Medulla oblongata (tissue), 1 donor: ENCODE data around the gene RDH16.
"Not testable (repeated sequence)": the region's sequence is repeated elsewhere in the genome, so short reads cannot be mapped to it uniquely, and the experiment has no call there.

Source experiments
- DNase-seq: peaks from one replicate; pipeline ENCODE4 v3.0.0-alpha.2; 2015; ENCODE audit errors: extremely low spot score

RDH16 gene

GRCh38 chr12:56988207-56988739 is 30.9 kb upstream of the RDH16 start:
- DNase-seq, result no peak

- peak; percentile 89 for DNase-seq
Observed at GRCh38 chr12:56987551-56988053, 30.2 kb upstream of the RDH16 start.

GRCh38 chr12:56987011-56987410 is 29.6 kb upstream of the RDH16 start:
- DNase-seq, result no peak

- not testable (repeated sequence) for DNase-seq
Observed at GRCh38 chr12:56985714-56986113, 28.3 kb upstream of the RDH16 start.

- DNase-seq, result no peak
Observed at GRCh38 chr12:56983386-56983785, 26.0 kb upstream of the RDH16 start.

- not testable (repeated sequence) for DNase-seq
Observed at GRCh38 chr12:56982578-56983236, 25.3 kb upstream of the RDH16 start.

- no peak for DNase-seq
Observed at GRCh38 chr12:56980941-56981530, 23.6 kb upstream of the RDH16 start.

GRCh38 chr12:56980268-56980667 is 22.9 kb upstream of the RDH16 start:
- DNase-seq, result no peak

GRCh38 chr12:56979628-56980027 is 22.2 kb upstream of the RDH16 start:
- DNase-seq, result no peak

- DNase-seq, result no peak
Observed at GRCh38 chr12:56978397-56979138, 21.2 kb upstream of the RDH16 start.

- not testable (repeated sequence) for DNase-seq
Observed at GRCh38 chr12:56977361-56977760, 20.0 kb upstream of the RDH16 start.

GRCh38 chr12:56974224-56974623 is 16.8 kb upstream of the RDH16 start:
- not testable (repeated sequence) for DNase-seq

GRCh38 chr12:56968910-56969309 is 11.5 kb upstream of the RDH16 start:
- not testable (repeated sequence) for DNase-seq

- DNase-seq, result not testable (repeated sequence)
Observed at GRCh38 chr12:56965997-56966642, 8.7 kb upstream of the RDH16 start.

- not testable (repeated sequence) for DNase-seq
Observed at GRCh38 chr12:56965124-56965523, 7.7 kb upstream of the RDH16 start.

- not testable (repeated sequence) for DNase-seq
Observed at GRCh38 chr12:56963557-56963956, 6.1 kb upstream of the RDH16 start.

- DNase-seq, result not testable (repeated sequence)
Observed at GRCh38 chr12:56962247-56962646, 4.8 kb upstream of the RDH16 start.

GRCh38 chr12:56958422-56958821 is 1.0 kb upstream of the RDH16 start:
- DNase-seq, result no peak

GRCh38 chr12:56955631-56956256 is 1.7 kb downstream of the RDH16 start:
- DNase-seq, result no peak

- DNase-seq, result no peak
Observed at GRCh38 chr12:56954958-56955355, 2.5 kb downstream of the RDH16 start.
